ENCODE data around the gene QRICH2.

DNA sequence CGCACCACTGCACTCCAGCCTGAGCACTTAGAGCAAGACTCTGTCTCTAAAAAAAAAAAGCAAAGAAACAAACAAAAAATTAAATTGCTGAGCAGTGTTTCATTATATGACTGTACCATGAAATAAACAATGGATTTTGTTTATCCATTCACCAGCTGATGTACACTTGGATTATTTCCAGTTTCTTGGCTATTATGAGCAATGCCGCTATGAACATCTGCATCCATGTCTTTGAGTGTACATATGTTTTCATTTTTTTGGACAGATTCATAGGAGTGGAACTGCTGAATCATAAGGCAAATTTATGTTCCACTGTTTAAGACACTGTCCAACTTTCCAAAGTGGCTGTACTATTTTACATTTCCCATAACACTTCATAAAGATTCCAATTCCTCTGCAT is 75.7 kb downstream of the QRICH2 start:
- TF ChIP-seq, protein P1, sequence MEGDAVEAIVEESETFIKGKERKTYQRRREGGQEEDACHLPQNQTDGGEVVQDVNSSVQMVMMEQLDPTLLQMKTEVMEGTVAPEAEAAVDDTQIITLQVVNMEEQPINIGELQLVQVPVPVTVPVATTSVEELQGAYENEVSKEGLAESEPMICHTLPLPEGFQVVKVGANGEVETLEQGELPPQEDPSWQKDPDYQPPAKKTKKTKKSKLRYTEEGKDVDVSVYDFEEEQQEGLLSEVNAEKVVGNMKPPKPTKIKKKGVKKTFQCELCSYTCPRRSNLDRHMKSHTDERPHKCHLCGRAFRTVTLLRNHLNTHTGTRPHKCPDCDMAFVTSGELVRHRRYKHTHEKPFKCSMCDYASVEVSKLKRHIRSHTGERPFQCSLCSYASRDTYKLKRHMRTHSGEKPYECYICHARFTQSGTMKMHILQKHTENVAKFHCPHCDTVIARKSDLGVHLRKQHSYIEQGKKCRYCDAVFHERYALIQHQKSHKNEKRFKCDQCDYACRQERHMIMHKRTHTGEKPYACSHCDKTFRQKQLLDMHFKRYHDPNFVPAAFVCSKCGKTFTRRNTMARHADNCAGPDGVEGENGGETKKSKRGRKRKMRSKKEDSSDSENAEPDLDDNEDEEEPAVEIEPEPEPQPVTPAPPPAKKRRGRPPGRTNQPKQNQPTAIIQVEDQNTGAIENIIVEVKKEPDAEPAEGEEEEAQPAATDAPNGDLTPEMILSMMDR (IDR thresholded peaks at IDR 0.05): no peak
- no peak for TF ChIP-seq POLR2A (IDR thresholded peaks at IDR 0.05)
